ENCODE results near the gene PIK3AP1.
"Not testable (repeated sequence)": the region's sequence is repeated elsewhere in the genome, so short reads cannot be mapped to it uniquely, and the experiment has no call there.

Gene PIK3AP1

GRCh38 chr10:96695975-96696634, 24.2 kb downstream of the PIK3AP1 start:
- DNase-seq, result no peak

- DNase-seq, result no peak
Observed at GRCh38 chr10:96695366-96695765, 24.9 kb downstream of the PIK3AP1 start.

GRCh38 chr10:96693431-96693830, 26.9 kb downstream of the PIK3AP1 start:
- no peak for DNase-seq

GRCh38 chr10:96692427-96692826, 27.9 kb downstream of the PIK3AP1 start:
- DNase-seq, result no peak

- no peak for DNase-seq
Observed at GRCh38 chr10:96691761-96692160, 28.6 kb downstream of the PIK3AP1 start.

- DNase-seq, result no peak
Observed at GRCh38 chr10:96690755-96691730, 29.3 kb downstream of the PIK3AP1 start.

GRCh38 chr10:96688789-96689188, 31.5 kb downstream of the PIK3AP1 start:
- no peak for DNase-seq

- DNase-seq, result no peak
Observed at GRCh38 chr10:96687317-96688012, 32.8 kb downstream of the PIK3AP1 start.

- DNase-seq, result no peak
Observed at GRCh38 chr10:96686514-96686913, 33.8 kb downstream of the PIK3AP1 start.

- no peak for DNase-seq
Observed at GRCh38 chr10:96685306-96685705, 35.0 kb downstream of the PIK3AP1 start.

- no peak for DNase-seq
Observed at GRCh38 chr10:96684826-96685225, 35.5 kb downstream of the PIK3AP1 start.

GRCh38 chr10:96683710-96684109, 36.6 kb downstream of the PIK3AP1 start:
- DNase-seq, result no peak

- no peak for DNase-seq
Observed at GRCh38 chr10:96683065-96683464, 37.2 kb downstream of the PIK3AP1 start.

- no peak for DNase-seq
Observed at GRCh38 chr10:96681524-96681923, 38.8 kb downstream of the PIK3AP1 start.

- DNase-seq, result not testable (repeated sequence)
Observed at GRCh38 chr10:96680463-96680862, 39.9 kb downstream of the PIK3AP1 start.

GRCh38 chr10:96678725-96679124, 41.6 kb downstream of the PIK3AP1 start:
- no peak for DNase-seq

GRCh38 chr10:96676272-96677112, 43.8 kb downstream of the PIK3AP1 start:
- DNase-seq, result no peak

- DNase-seq, result no peak
Observed at GRCh38 chr10:96675846-96676245, 44.5 kb downstream of the PIK3AP1 start.

- DNase-seq, result no peak
Observed at GRCh38 chr10:96673318-96674099, 46.8 kb downstream of the PIK3AP1 start.

- no peak for DNase-seq
Observed at GRCh38 chr10:96672481-96673175, 47.7 kb downstream of the PIK3AP1 start.
